ENCODE data around the gene BCL7B. TPM values are rescaled to one million over a fixed set of nuclear protein-coding genes. Genes with fewer than 3 reads are reported as not detected.
A peak's percentile ranks its signal among the peaks of the same experiment; 100 is the strongest.

BCL7B gene
- total and polyA plus RNA-seq, 2 of the 13 experiments (the other 11 are each of a cell fraction or from before 2014, with no cell fraction given) = 24.3 to 38.2 TPM

GRCh38 chr7:73560109-73560835 is 2.8 kb upstream of the BCL7B start (continued):
- no peak for TF ChIP-seq AHDC1 (CRISPR knock-in tag; IDR thresholded peaks at IDR 0.05; ENCODE audit: borderline replicate concordance)

GRCh38 chr7:73557108-73557396 is 438 bp downstream of the BCL7B start:
- H3K4me3 ChIP-seq (replicated peaks in 1 of 3; ENCODE audit: insufficient read depth in 1 of 3, low read depth in 2 of 3, low read length in 3 of 3) = peak overlapping the region; percentile 86 to 94 (median 90)
- peak; percentile 85 for DNase-seq (ENCODE audit: low spot score)
- H3K4me2 ChIP-seq (ENCODE audit: low read depth, low read length) = peak overlapping the region; percentile 89
- peak overlapping the region; percentile 94 for H3K9ac ChIP-seq (ENCODE audit: insufficient read depth, low read depth, low read length)
- peak; percentile 95 for ATAC-seq
- no peak overlapping the region for H2AFZ ChIP-seq (ENCODE audit: low read length)
- peaks cover 27% of the 10 kb centered on the region for H3K79me2 ChIP-seq (ENCODE audit: insufficient read depth, low read length)
- H3K27me3 ChIP-seq (ENCODE audit: control insufficient read depth in 1 of 2, insufficient read depth in 2 of 2, low read length in 2 of 2) = no peaks in the 10 kb centered on the region; a peak in 1 of 5 replicates
- peak overlapping the region; percentile 98 for H3K27ac ChIP-seq (ENCODE audit: extremely low read length, insufficient read depth, low read length)
- ChIA-PET CTCF (ENCODE audit: low intra/inter-chr PET ratio, low total read pairs) (no interaction called here), POLR2A (interaction anchor here (0.6 to 2.5 kb wide), 6 partner anchors 12 to 159 kb away, joined by 3 to 16 read pairs (median 4); partner anchors contain the start of genes BAZ1B and TBL2)
- intact Hi-C loops (cut with micrococcal nuclease; ENCODE audit: unreplicated experiment) = loop anchor here (5.0 kb wide), 1 partner anchor 35 kb away; the partner anchor contains the start of gene BAZ1B
- peaks cover 5% of the 10 kb centered on the region; the same call in 1 of the 2 replicates for H4K20me1 ChIP-seq (ENCODE audit: insufficient read depth, low read length)
- no peak for FAIRE-seq
- no peaks in the 10 kb centered on the region for H3K9me3 ChIP-seq (ENCODE audit: low read length)
- no TSS peak for BruUV-seq (replicated peaks)
- in situ Hi-C loops (cut with HindIII; ENCODE audit: extremely low pct_ligation_motif_present, low pct_unique_long_range_greater_than_20kb) = no loop called here
- H3K36me3 ChIP-seq (replicated peaks in 1 of 2; ENCODE audit: control insufficient read depth in 1 of 2, insufficient read depth in 2 of 2, low read length in 2 of 2) = peaks cover 0 to 6% of the 10 kb centered on the region in 2 experiments; a peak in 3 of 5 replicates
- H3K4me1 ChIP-seq (ENCODE audit: insufficient read depth, low read length) = peaks cover 51% of the 10 kb centered on the region
- no CpG with 5 or more reads among the region's 36 CpGs for WGBS (ENCODE audit: low lambda C conversion rate)
- TF ChIP-seq GABPA (IDR thresholded peaks at IDR 0.05; ENCODE audit: low read depth, low read length) (peak; percentile 70), GABPA (CRISPR knock-in tag; IDR thresholded peaks at IDR 0.05; ENCODE audit: low read depth) (peak; percentile 51), BCL6 (CRISPR knock-in tag; IDR thresholded peaks at IDR 0.05) (no peak), HNRNPL (IDR thresholded peaks at IDR 0.05; ENCODE audit: low read depth, low read length) (0 out of 2 replicates have a peak, but pooled peaks have one; percentile 30), SIN3A (IDR thresholded peaks at IDR 0.05; ENCODE audit: borderline replicate concordance, low read depth, low read length) (0 out of 2 replicates have a peak, but pooled peaks have one; percentile 48), CENPT (CRISPR knock-in tag; IDR thresholded peaks at IDR 0.05; ENCODE audit: low read depth) (0 out of 2 replicates have a peak, but pooled peaks have one; percentile 10)
- TF ChIP-seq, protein P1, sequence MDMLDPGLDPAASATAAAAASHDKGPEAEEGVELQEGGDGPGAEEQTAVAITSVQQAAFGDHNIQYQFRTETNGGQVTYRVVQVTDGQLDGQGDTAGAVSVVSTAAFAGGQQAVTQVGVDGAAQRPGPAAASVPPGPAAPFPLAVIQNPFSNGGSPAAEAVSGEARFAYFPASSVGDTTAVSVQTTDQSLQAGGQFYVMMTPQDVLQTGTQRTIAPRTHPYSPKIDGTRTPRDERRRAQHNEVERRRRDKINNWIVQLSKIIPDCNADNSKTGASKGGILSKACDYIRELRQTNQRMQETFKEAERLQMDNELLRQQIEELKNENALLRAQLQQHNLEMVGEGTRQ (IDR thresholded peaks at IDR 0.05; ENCODE audit: low read depth, low read length) = no peak
- TF ChIP-seq, protein P1 (CRISPR knock-in tag; IDR thresholded peaks at IDR 0.05; ENCODE audit: borderline replicate concordance) = no peak
- TF ChIP-seq, protein P2, sequence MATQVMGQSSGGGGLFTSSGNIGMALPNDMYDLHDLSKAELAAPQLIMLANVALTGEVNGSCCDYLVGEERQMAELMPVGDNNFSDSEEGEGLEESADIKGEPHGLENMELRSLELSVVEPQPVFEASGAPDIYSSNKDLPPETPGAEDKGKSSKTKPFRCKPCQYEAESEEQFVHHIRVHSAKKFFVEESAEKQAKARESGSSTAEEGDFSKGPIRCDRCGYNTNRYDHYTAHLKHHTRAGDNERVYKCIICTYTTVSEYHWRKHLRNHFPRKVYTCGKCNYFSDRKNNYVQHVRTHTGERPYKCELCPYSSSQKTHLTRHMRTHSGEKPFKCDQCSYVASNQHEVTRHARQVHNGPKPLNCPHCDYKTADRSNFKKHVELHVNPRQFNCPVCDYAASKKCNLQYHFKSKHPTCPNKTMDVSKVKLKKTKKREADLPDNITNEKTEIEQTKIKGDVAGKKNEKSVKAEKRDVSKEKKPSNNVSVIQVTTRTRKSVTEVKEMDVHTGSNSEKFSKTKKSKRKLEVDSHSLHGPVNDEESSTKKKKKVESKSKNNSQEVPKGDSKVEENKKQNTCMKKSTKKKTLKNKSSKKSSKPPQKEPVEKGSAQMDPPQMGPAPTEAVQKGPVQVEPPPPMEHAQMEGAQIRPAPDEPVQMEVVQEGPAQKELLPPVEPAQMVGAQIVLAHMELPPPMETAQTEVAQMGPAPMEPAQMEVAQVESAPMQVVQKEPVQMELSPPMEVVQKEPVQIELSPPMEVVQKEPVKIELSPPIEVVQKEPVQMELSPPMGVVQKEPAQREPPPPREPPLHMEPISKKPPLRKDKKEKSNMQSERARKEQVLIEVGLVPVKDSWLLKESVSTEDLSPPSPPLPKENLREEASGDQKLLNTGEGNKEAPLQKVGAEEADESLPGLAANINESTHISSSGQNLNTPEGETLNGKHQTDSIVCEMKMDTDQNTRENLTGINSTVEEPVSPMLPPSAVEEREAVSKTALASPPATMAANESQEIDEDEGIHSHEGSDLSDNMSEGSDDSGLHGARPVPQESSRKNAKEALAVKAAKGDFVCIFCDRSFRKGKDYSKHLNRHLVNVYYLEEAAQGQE (IDR thresholded peaks at IDR 0.05; ENCODE audit: borderline replicate concordance in 1 of 2, low read depth in 1 of 2, low read length in 2 of 2) = peak in 1 of 2 experiments; percentile 35; a peak in 1 of 4 replicates
